Sigmoid colon (tissue), 7 donors: ENCODE data around the gene LRP1. TPM values are rescaled to one million over a fixed set of nuclear protein-coding genes. Genes with fewer than 3 reads are reported as not detected.

Experiments
- DNase-seq: peaks from one replicate; pipeline ENCODE4 v3.0.0-alpha.2; 2019
- H3K27ac ChIP-seq, 4 donors: fragments of 200-600 bp; sonication (generic); one replicate each; pipeline ENCODE4 v1.5.1; 2016 to 2019; ENCODE audit warnings: mild to moderate bottlenecking in 1 of 4
- H3K27me3 ChIP-seq, 3 donors: fragments of 200-600 bp; sonication (generic); one replicate each; pipeline ENCODE4 v1.5.1; 2019; ENCODE audit warnings: mild to moderate bottlenecking in 1 of 3
- H3K36me3 ChIP-seq, 4 donors: fragments of 200-600 bp; sonication (generic); one replicate each; pipeline ENCODE4 v1.5.1; 2016 to 2019
- H3K4me1 ChIP-seq, 4 donors: fragments of 200-600 bp; sonication (generic); one replicate each; pipeline ENCODE4 v1.5.1; 2017 to 2019
- H3K4me3 ChIP-seq, 4 donors: fragments of 200-600 bp; sonication (generic); one replicate each; pipeline ENCODE4 v1.5.1; 2017 to 2019; ENCODE audit warnings: mild to moderate bottlenecking in 2 of 4, moderate library complexity in 1 of 4
- H3K9me3 ChIP-seq, 4 donors: fragments of 200-600 bp in 3 of 4; sonication (generic) in 3 of 4; one replicate each; pipeline versions ENCODE4 v1.5.1 to v1.6.1; 2013 to 2019
- EP300 ChIP-seq, 4 donors: sonication (generic); formaldehyde crosslinking; IDR thresholded peaks; one replicate each; pipeline ENCODE4 v1.6.1; 2017; ENCODE audit warnings: antibody characterized with exemption in 4 of 4
- POLR2A ChIP-seq, 2 donors: fragments of 450-650 bp; IDR thresholded peaks; one replicate each; pipeline ENCODE4 v1.6.1; 2016; ENCODE audit warnings: antibody characterized with exemption in 2 of 2, mild to moderate bottlenecking in 2 of 2, moderate library complexity in 2 of 2
- POLR2AphosphoS5 ChIP-seq, 4 donors: sonication (generic); formaldehyde crosslinking; IDR thresholded peaks; one replicate each; pipeline ENCODE4 v1.6.1; 2017; ENCODE audit warnings: antibody characterized with exemption in 4 of 4
- WGBS, 2 donors: extraction: QIAGEN DNeasy Blood & Tissue Kit; methylation state at CpG; one replicate each; pipeline ENCODE4 v1.1.7; 2013; 5-methylcytosine and 5-hydroxymethylcytosine counted together
- intact Hi-C: fragments of 100-400 bp; cut with DNase I; formaldehyde crosslinking; loops from one replicate; pipeline ENCODE4 v1.15.1; 2023
- polyA plus RNA-seq, 3 donors: library from polyadenylated mRNA; stranded (reverse); fragments of 200-250 nt; gene quantifications; one replicate each; pipeline ENCODE4 v1.2.3, GENCODE V29; 2013
- total RNA-seq, 4 donors: library from RNA; depleted of rRNA; stranded (reverse); fragments of >200 nt; gene quantifications; one replicate each; pipeline ENCODE4 v1.1.0, GENCODE V29; 2016
- TF ChIP-seq, protein P1 (sequence below), 4 experiments: fragments of 450-650 bp in 3 of 4; fragments of 200-600 bp in 1 of 4; IDR thresholded peaks; one replicate each; pipeline ENCODE4 v1.5.1; 2016 to 2019; ENCODE audit warnings: antibody characterized with exemption in 4 of 4, mild to moderate bottlenecking in 3 of 4, moderate library complexity in 2 of 4
- donor health status: healthy with polysubstance abuse.
- donor health status: Bipolar disorder and iron deficiency.
- donor health status: healthy.

LRP1 gene
- total and polyA plus RNA-seq, 7 donors = 11.4 to 262 (median 147) TPM

DNA sequence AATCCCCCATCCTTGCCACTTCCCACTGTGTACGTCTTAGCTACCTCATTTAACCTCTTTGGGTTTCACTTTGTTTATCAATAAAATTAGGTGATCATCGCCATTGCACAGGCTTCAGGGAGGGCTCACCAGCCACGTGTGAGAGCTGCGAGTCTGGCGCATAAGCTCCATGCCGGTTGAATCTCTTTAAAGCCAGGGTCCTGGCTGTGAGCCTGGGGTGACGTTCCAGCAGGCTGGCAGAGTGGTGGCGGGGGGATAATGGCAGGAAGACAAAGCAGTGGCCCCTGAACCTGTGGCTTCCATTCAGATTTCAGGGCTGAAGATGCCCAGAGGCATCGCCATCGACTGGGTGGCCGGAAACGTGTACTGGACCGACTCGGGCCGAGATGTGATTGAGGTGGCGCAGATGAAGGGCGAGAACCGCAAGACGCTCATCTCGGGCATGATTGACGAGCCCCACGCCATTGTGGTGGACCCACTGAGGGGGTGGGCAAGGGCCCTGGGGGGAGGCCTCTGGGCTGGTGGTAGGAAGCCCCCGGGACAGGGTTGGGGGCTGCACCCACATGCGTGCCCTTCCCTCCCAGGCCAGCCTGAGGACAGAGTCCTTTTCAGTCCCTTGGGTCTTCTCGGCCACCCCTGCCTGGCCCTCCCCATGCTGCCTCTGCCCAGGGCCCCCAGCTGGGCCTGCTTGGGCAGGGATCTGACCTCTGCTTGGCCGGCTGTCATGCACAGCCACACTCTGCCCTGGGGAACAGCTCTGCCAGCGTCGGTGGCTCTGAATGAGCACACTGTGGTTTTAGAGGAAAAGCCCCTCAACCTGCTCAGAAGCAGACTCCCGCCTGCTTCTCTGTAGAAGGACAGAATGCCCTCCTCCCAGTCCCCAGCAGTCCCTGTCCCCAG, 79.7 kb downstream of the LRP1 start:
- Histone ChIP-seq H3K27ac (no peak overlapping the region), H3K4me1 (no peaks in the 10 kb centered on the region), H3K4me3 (no peak overlapping the region), H3K27me3 (no peaks in the 10 kb centered on the region), H3K9me3 (no peaks in the 10 kb centered on the region), H3K36me3 (peaks cover 39 to 97% (median 69%) of the 10 kb centered on the region in 4 donors)
- DNase-seq = no peak
- intact Hi-C loops = no loop called here
- TF ChIP-seq EP300 (IDR thresholded peaks at IDR 0.05) (no peak), POLR2A (IDR thresholded peaks at IDR 0.05) (no peak), POLR2AphosphoS5 (IDR thresholded peaks at IDR 0.05) (no peak)
- TF ChIP-seq, protein P1, sequence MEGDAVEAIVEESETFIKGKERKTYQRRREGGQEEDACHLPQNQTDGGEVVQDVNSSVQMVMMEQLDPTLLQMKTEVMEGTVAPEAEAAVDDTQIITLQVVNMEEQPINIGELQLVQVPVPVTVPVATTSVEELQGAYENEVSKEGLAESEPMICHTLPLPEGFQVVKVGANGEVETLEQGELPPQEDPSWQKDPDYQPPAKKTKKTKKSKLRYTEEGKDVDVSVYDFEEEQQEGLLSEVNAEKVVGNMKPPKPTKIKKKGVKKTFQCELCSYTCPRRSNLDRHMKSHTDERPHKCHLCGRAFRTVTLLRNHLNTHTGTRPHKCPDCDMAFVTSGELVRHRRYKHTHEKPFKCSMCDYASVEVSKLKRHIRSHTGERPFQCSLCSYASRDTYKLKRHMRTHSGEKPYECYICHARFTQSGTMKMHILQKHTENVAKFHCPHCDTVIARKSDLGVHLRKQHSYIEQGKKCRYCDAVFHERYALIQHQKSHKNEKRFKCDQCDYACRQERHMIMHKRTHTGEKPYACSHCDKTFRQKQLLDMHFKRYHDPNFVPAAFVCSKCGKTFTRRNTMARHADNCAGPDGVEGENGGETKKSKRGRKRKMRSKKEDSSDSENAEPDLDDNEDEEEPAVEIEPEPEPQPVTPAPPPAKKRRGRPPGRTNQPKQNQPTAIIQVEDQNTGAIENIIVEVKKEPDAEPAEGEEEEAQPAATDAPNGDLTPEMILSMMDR (IDR thresholded peaks at IDR 0.05) = no peak
- WGBS, 2 donors = 91 to 92% methylated on average over 29 of the region's 29 CpGs

DNA sequence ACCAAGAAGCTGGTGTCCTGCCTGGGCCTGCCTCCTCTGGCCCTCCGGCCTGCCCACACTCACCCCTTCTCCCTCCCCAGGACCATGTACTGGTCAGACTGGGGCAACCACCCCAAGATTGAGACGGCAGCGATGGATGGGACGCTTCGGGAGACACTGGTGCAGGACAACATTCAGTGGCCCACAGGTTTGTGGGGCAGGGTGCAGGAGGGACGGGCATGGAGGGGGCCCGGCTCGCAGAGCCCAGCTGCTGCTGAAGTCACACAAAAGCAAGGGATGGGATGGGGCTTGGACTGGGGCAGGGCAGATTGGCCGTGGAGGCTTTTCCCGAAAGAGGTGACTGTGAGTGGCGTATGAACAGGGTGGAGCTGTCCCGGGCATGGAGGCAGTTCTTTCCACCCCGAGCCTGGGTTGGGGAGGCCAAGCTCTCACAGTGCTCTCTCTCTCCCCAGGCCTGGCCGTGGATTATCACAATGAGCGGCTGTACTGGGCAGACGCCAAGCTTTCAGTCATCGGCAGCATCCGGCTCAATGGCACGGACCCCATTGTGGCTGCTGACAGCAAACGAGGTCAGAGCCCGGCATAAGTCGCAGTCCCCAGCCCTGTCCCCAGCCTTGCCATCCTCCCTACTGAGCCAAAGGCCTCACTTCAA, 80.5 kb downstream of the LRP1 start:
- Histone ChIP-seq H3K4me3 (no peak overlapping the region), H3K27me3 (peaks cover 0 to 2% (median 0%) of the 10 kb centered on the region in 3 donors), H3K4me1 (peaks cover 0 to 5% (median 4%) of the 10 kb centered on the region in 4 donors), H3K36me3 (peaks cover 32 to 90% (median 61%) of the 10 kb centered on the region in 4 donors), H3K9me3 (no peaks in the 10 kb centered on the region), H3K27ac (no peak overlapping the region)
- 84 to 88% methylated on average over 22 of the region's 22 CpGs for WGBS, 2 donors
- DNase-seq = no peak
- intact Hi-C loops = no loop called here
- TF ChIP-seq, protein P1 (IDR thresholded peaks at IDR 0.05) = no peak
- no peak for TF ChIP-seq POLR2A (IDR thresholded peaks at IDR 0.05)

DNA sequence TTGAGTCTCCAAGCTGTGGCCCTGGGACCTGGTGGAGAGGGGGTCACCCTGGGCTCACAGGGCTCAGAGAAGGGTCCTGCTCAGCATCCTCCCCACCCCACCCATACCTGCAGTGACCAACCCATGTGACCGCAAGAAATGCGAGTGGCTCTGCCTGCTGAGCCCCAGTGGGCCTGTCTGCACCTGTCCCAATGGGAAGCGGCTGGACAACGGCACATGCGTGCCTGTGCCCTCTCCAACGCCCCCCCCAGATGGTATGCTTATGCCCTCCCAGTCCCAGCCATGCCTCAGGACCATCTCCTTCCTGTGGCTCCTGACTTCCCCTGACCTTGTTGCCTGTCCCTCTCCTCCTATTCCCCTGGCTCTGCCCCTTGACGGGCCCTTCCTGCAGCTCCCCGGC, 81.6 kb downstream of the LRP1 start:
- H3K4me3 ChIP-seq = no peak overlapping the region
- peaks cover 4 to 14% (median 5%) of the 10 kb centered on the region in 3 donors for H3K27me3 ChIP-seq
- intact Hi-C loops = no loop called here
- H3K9me3 ChIP-seq = no peaks in the 10 kb centered on the region
- H3K36me3 ChIP-seq = peaks cover 22 to 78% (median 50%) of the 10 kb centered on the region in 4 donors
- DNase-seq = no peak
- peaks cover 0 to 14% (median 8%) of the 10 kb centered on the region in 4 donors for H3K4me1 ChIP-seq
- no peak for TF ChIP-seq POLR2AphosphoS5 (IDR thresholded peaks at IDR 0.05)
- 86 to 91% methylated on average over 8 of the region's 8 CpGs for WGBS, 2 donors
- H3K27ac ChIP-seq = no peak overlapping the region

DNA sequence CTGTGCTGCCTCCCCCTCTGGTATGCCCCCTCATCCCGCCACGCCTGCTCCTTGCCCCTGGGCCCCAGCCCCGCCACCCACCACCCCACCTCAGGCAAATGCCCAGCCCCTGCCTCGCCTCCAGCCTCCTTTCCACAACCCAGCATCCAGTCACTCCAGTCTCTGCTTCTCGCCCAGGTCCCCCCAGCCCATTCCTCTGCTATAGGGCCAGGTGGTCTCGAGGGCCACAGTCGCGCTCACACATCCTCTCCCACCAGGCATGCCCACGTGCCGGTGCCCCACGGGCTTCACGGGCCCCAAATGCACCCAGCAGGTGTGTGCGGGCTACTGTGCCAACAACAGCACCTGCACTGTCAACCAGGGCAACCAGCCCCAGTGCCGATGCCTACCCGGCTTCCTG, 82.2 kb downstream of the LRP1 start:
- Histone ChIP-seq H3K27ac (no peak overlapping the region), H3K4me3 (no peak overlapping the region), H3K9me3 (no peaks in the 10 kb centered on the region), H3K4me1 (peaks cover 0 to 14% (median 8%) of the 10 kb centered on the region in 4 donors), H3K27me3 (peaks cover 10 to 19% (median 10%) of the 10 kb centered on the region in 3 donors), H3K36me3 (peaks cover 17 to 73% (median 45%) of the 10 kb centered on the region in 4 donors)
- DNase-seq = no peak
- intact Hi-C loops = no loop called here
- TF ChIP-seq POLR2AphosphoS5 (IDR thresholded peaks at IDR 0.05) (no peak), EP300 (IDR thresholded peaks at IDR 0.05) (no peak)
- WGBS, 2 donors = 90% methylated on average over 15 of the region's 15 CpGs

DNA sequence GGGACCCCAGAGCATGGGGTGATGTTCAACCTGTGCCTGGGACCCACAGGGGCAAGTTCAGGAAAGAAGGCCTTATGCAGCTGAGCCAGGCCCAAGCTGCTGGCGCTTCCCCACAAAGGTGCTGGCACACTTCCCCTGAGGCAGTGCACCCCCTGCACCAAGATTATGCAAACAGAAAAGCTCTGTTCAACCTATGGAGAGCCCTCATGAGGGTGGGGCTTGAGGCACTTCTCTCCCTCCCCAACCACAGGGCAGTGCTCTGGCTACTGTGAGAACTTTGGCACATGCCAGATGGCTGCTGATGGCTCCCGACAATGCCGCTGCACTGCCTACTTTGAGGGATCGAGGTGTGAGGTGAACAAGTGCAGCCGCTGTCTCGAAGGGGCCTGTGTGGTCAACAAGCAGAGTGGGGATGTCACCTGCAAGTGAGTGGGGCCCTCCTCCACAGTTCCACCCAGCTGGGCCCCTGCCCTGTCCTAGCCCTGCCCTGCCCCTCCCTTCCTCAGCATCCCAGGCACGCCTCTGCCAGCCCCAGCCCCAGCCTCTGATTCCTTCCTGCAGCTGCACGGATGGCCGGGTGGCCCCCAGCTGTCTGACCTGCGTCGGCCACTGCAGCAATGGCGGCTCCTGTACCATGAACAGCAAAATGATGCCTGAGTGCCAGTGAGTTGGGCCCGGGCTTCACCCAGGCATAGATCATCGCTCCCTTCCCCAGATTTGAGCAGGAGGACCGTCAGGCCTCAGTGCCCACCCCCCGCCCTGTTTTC, 82.8 kb downstream of the LRP1 start:
- Histone ChIP-seq H3K4me3 (no peak overlapping the region), H3K27ac (no peak overlapping the region), H3K9me3 (no peaks in the 10 kb centered on the region), H3K4me1 (peaks cover 0 to 19% (median 14%) of the 10 kb centered on the region in 4 donors), H3K27me3 (peaks cover 16 to 26% (median 17%) of the 10 kb centered on the region in 3 donors), H3K36me3 (peaks cover 13 to 66% (median 38%) of the 10 kb centered on the region in 4 donors)
- 78 to 83% methylated on average over 16 of the region's 16 CpGs for WGBS, 2 donors
- DNase-seq = no peak
- TF ChIP-seq EP300 (IDR thresholded peaks at IDR 0.05) = no peak
- intact Hi-C loops = no loop called here
